Urothelium cell line (cell line): Measurements from ENCODE around the gene SLC66A2.

Experiments
- DNase-seq: peaks from one replicate; pipeline ENCODE4 v3.0.0; 2011; ENCODE audit warnings: low spot score, mixed read lengths
- FAIRE-seq: peaks from 2 replicates; lab custom pipeline; 2011; peaks lifted over from hg19 to GRCh38; lab: Jason Lieb, UNC

SLC66A2 gene

GRCh38 chr18:79921984-79922965 lies 29.2 kb downstream of the SLC66A2 start:
- FAIRE-seq: no peak
- DNase-seq: no peak

- DNase-seq: no peak
- FAIRE-seq: no peak
These were observed 32.4 kb downstream of the SLC66A2 start for GRCh38 chr18:79919089-79919488.

- DNase-seq (no peak), FAIRE-seq (no peak)
These were observed 32.8 kb downstream of the SLC66A2 start for GRCh38 chr18:79918615-79919011.

- DNase-seq: no peak
- peak; percentile 72 for FAIRE-seq
These were observed 33.4 kb downstream of the SLC66A2 start for GRCh38 chr18:79917853-79918614.

- FAIRE-seq: no peak
- DNase-seq: no peak
These were observed 34.1 kb downstream of the SLC66A2 start for GRCh38 chr18:79917169-79917852.

GRCh38 chr18:79916546-79917168 lies 34.8 kb downstream of the SLC66A2 start:
- no peak for FAIRE-seq
- no peak for DNase-seq

GRCh38 chr18:79916128-79916494 lies 35.3 kb downstream of the SLC66A2 start:
- DNase-seq (no peak), FAIRE-seq (no peak)

GRCh38 chr18:79915161-79916127 lies 36.0 kb downstream of the SLC66A2 start:
- FAIRE-seq (peak; percentile 59), DNase-seq (no peak)

GRCh38 chr18:79914614-79915160 lies 36.8 kb downstream of the SLC66A2 start:
- FAIRE-seq (no peak), DNase-seq (no peak)

GRCh38 chr18:79912994-79913831 lies 38.2 kb downstream of the SLC66A2 start:
- no peak for FAIRE-seq

GRCh38 chr18:79912409-79912991 lies 39.0 kb downstream of the SLC66A2 start:
- FAIRE-seq (no peak), DNase-seq (no peak)

More at GRCh38 chr18:79912994-79913831, 38.2 kb downstream of the SLC66A2 start:
- DNase-seq: no peak

- DNase-seq (no peak), FAIRE-seq (peak; percentile 79)
These were observed 39.8 kb downstream of the SLC66A2 start for GRCh38 chr18:79911344-79912270.

GRCh38 chr18:79910563-79911343 lies 40.7 kb downstream of the SLC66A2 start:
- FAIRE-seq (no peak), DNase-seq (no peak)

GRCh38 chr18:79906706-79907105 lies 44.7 kb downstream of the SLC66A2 start:
- DNase-seq: no peak
- FAIRE-seq: no peak

- DNase-seq: no peak
- FAIRE-seq: no peak
These were observed 45.5 kb downstream of the SLC66A2 start for GRCh38 chr18:79905993-79906392.

GRCh38 chr18:79905389-79905911 lies 46.0 kb downstream of the SLC66A2 start:
- no peak for FAIRE-seq

More at GRCh38 chr18:79905389-79905911, 46.0 kb downstream of the SLC66A2 start:
- DNase-seq: no peak
